Mucosa of stomach (tissue), 1 donor: Measurements from ENCODE around the gene CIT.

Experiments used
- H3K27me3 ChIP-seq: one replicate; pipeline ENCODE4 v1.7.0; 2013; ENCODE audit warnings: mild to moderate bottlenecking, low read length; ENCODE audit not compliant: control insufficient read depth, insufficient read depth
- H3K36me3 ChIP-seq: one replicate; pipeline ENCODE4 v1.7.0; 2013; ENCODE audit warnings: low read length; ENCODE audit not compliant: control insufficient read depth, insufficient read depth
- H3K4me1 ChIP-seq: one replicate; pipeline ENCODE4 v1.7.0; 2013; ENCODE audit warnings: mild to moderate bottlenecking, low read length; ENCODE audit not compliant: control insufficient read depth, insufficient read depth
- H3K4me3 ChIP-seq: one replicate; pipeline ENCODE4 v1.7.0; 2013; ENCODE audit warnings: low read length
- H3K9ac ChIP-seq: one replicate; pipeline ENCODE4 v1.7.0; 2013; ENCODE audit warnings: mild to moderate bottlenecking, low read length, moderate library complexity
- H3K9me3 ChIP-seq: one replicate; pipeline ENCODE4 v1.7.0; 2013; ENCODE audit warnings: mild to moderate bottlenecking, low read length, moderate library complexity; ENCODE audit not compliant: control insufficient read depth
- donor health status: Pancreatic carcinoma.

The CIT gene

DNA sequence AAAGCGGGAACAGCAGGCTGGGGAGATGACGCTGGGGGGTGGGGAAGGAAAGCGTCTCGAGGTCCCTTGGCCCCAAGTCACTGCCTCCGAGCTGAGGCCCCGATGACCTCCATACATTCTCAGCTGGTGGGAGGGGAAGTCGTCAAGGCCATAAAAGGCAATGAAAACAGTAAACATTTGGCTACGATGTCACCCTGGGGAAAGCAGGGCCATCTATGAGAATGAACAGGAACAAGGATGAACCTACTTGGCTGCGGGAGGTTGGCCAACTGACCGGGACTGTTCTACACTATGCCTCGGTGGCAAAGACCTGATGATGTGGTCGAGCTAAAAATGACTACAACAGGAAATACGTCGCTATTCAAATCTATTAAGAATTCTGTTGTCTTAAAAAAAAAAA lies 189.7 kb downstream of the CIT start:
- Histone ChIP-seq H3K27me3 (no peaks in the 10 kb centered on the region), H3K4me3 (no peak overlapping the region), H3K9me3 (no peaks in the 10 kb centered on the region), H3K4me1 (peaks cover 40% of the 10 kb centered on the region), H3K9ac (no peak overlapping the region), H3K36me3 (no peaks in the 10 kb centered on the region)

DNA sequence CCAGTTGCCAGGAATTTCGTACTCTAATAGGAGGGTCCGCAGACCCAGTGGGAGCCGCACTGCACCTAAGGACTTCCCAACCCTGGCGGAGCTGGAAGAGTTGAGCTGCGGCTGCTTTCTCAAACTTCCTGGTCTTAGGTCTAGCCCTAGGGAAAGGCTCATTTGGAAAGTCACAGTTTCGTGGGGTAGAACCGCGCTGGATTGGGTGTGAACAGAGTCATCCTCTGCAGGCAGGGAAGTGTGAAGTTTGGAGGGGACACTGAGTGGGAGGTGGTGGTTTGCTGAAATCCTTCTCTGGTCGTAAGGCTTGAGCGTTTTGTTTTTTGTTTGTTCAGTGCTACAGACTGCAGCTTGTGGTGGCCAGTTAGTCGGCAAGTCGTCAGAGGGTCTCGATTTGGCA lies 190.3 kb downstream of the CIT start:
- Histone ChIP-seq H3K4me3 (no peak overlapping the region), H3K9ac (no peak overlapping the region), H3K4me1 (peaks cover 44% of the 10 kb centered on the region), H3K36me3 (no peaks in the 10 kb centered on the region), H3K9me3 (no peaks in the 10 kb centered on the region), H3K27me3 (no peaks in the 10 kb centered on the region)

DNA sequence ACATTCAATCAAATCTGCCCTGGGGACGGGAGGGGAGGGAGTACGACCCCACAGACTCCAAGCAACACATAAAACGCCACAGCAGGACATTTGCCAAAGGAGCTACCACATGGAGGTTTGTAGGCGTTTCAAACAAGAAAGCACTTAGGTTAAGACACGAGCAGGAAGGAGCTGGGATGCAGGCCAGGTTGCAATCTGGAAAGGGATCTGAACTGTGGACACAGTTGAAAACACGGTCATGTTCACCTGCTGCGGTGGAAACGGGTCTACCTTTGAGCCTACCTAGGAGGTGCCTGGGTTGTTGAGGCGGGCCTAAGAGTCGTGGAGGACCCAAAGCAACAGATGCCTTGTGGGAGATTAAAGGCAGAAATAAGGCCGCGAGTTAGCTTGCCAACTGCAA lies 190.8 kb downstream of the CIT start:
- Histone ChIP-seq H3K4me3 (no peak overlapping the region), H3K27me3 (no peaks in the 10 kb centered on the region), H3K9ac (no peak overlapping the region), H3K36me3 (no peaks in the 10 kb centered on the region), H3K4me1 (peaks cover 44% of the 10 kb centered on the region), H3K9me3 (no peaks in the 10 kb centered on the region)

DNA sequence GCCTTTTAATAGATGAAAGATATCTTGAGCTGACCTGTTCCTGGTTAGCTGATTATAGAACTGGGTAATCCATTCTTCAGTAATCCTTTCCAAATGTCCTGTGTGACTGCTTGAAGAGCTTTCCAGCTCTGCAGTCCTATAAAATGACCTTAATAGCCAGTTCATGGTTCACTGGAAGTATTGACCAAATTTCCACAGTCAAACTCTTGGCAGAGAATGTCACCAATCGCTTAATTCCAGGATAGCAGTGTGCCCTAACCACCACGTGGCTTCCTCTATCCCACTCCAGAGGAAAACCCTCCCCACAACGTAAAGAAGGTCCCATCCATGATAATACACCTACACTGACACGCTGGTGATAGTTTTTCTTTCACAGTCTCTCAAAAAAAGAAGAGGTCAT lies 191.7 kb downstream of the CIT start:
- H3K36me3 ChIP-seq: peaks cover 6% of the 10 kb centered on the region
- no peaks in the 10 kb centered on the region for H3K27me3 ChIP-seq
- no peak overlapping the region for H3K4me3 ChIP-seq
- H3K9me3 ChIP-seq: no peaks in the 10 kb centered on the region
- H3K9ac ChIP-seq: no peak overlapping the region
- peaks cover 42% of the 10 kb centered on the region for H3K4me1 ChIP-seq

DNA sequence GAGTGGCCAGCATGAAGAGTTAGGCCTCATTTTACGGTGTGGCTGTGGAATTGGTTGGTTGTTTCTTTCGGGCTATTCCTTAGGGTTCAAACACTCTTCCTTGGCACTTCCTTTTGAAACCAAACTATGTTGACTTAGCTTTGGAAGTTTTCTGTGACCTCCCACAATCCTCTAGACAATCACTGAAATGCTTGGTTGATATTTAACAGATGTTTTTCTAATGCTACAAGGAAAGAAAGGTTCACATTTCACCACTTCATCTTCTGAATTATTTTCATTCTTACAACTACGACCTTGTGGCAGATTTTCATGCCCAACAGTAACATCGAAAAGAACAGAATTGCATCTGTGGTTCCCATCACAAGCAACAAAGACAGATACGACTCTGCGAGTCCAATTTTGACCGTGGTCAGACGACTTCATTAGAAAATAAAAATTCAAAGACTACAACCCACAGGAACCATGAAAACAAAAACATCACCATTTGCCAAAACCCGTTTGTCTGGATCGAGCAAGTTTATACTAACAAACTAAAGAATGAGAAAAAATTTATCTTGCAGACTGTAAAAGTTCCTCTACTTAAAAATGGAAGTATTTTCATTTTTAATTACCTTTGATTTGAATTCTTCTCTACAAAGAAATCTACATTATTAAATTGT lies 192.3 kb downstream of the CIT start:
- Histone ChIP-seq H3K9ac (no peak overlapping the region), H3K27me3 (no peaks in the 10 kb centered on the region), H3K36me3 (peaks cover 11% of the 10 kb centered on the region), H3K4me3 (no peak overlapping the region), H3K4me1 (peaks cover 42% of the 10 kb centered on the region), H3K9me3 (no peaks in the 10 kb centered on the region)

DNA sequence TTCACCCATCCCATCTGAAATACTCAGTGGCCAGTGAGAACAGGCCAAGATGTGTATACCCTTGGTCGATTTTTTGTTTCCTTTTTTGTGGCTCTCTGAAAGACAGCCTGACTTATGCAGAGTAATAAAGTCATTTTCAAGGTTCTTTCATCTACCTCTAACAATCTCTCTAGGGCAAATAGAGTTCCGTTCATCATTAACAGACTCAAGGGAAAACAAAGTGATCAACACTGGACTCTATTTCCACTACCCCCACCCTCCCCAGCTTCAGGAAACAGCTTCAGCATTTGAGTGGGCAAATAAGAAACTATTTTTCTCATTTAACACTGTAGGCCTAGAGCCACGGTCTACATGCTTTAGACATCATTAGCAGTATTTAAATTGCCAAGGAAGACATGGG lies 193.3 kb downstream of the CIT start:
- no peak overlapping the region for H3K4me3 ChIP-seq
- H3K36me3 ChIP-seq: peaks cover 16% of the 10 kb centered on the region
- no peaks in the 10 kb centered on the region for H3K9me3 ChIP-seq
- H3K27me3 ChIP-seq: no peaks in the 10 kb centered on the region
- no peak overlapping the region for H3K9ac ChIP-seq
- peaks cover 47% of the 10 kb centered on the region for H3K4me1 ChIP-seq

DNA sequence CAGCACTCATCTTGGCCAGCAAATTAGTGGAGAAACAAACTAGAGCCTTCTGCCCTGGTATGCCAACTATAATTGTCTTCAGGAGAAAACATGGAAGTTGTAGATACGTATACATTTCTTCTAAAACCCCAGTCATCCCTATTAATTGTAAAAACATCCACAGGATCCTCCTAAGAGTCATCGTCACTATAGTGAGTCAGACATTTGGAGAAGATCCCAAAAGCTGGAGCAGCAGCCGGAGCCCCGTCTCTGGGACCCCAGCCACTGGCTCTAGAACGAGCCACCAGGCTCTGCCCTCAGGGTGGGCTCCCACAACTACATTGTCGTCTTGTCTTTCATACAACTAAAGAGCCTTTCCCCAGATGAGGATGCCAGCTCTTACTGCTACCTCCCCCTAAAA lies 193.7 kb downstream of the CIT start:
- Histone ChIP-seq H3K4me1 (peaks cover 47% of the 10 kb centered on the region), H3K4me3 (no peak overlapping the region), H3K9ac (no peak overlapping the region), H3K9me3 (no peaks in the 10 kb centered on the region), H3K27me3 (no peaks in the 10 kb centered on the region), H3K36me3 (peaks cover 16% of the 10 kb centered on the region)

DNA sequence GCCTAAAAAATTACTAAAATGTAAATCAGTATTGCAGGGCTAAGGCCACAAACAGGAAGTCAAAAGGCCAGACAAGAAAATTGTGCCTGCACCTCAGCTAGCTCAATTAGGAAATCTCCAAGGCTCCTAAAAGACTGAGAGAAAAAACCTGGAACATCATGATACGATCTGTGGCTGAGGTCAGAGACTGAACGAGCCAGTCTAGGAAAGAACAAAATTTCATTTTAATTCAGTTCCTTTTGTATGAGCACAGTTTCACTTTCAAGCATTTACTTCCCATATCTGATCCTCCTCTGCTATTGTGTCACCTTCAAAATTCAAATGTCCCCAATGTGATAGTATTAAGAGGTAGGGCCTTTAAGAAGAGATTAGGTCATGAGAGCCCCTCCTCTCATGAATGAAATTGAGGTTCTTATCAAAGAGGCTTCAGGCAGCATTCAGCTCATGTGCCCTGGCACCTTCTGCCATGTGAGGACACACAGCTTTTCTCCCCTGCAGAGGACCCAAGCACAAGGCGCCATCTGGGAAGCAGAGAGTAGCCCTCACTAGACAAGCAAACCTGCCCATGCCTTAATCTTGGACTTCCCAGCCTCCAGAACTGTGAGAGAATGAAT lies 194.4 kb downstream of the CIT start:
- Histone ChIP-seq H3K4me1 (peaks cover 47% of the 10 kb centered on the region), H3K9me3 (no peaks in the 10 kb centered on the region), H3K4me3 (no peak overlapping the region), H3K9ac (no peak overlapping the region), H3K27me3 (no peaks in the 10 kb centered on the region), H3K36me3 (peaks cover 16% of the 10 kb centered on the region)

DNA sequence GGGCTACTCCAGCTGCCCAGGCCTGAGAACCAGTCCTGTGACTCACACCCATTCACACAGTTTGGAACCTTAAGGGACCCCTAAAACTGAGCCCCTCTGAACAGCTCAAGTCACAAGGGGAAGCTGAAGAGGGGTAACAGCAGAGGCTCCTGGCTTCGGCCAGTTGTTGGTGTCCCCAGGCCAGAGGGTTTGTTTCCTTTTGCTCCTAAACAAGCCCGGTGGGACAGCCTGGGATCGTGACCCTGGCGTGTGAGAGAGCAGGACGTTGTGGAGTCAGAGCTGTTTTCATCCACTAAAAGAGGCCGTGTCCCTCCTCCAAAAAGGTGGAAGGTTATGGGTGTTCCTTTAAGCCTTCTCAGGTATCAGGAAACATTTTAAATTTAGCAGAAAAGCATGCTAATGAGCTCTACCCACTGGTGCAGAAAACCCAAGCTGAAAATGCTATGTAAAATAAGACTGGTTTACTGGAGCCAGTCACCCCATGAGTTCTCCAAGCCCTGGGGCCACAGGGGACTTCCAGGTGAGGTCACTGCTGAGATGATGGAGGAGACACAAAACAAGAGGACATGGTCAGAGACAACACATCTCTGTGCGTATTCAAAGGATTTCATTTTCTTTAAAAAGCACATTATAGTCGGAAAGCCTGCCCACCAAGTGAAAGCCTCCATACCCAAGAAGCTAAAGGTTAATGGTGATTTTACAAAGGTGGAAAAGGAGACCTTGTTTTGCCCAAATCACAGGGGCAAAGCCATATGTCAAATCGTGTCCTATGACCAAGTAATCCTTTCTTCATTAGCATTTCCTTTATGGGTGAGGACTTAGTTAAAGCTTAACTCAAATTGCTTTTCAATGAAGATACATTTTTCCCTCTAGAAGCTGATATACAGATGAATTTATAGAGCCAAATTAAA lies 195.1 kb downstream of the CIT start:
- H3K27me3 ChIP-seq: no peaks in the 10 kb centered on the region
- peaks cover 46% of the 10 kb centered on the region for H3K4me1 ChIP-seq
- H3K9ac ChIP-seq: no peak overlapping the region
- peaks cover 21% of the 10 kb centered on the region for H3K36me3 ChIP-seq
- H3K9me3 ChIP-seq: no peaks in the 10 kb centered on the region
- no peak overlapping the region for H3K4me3 ChIP-seq

DNA sequence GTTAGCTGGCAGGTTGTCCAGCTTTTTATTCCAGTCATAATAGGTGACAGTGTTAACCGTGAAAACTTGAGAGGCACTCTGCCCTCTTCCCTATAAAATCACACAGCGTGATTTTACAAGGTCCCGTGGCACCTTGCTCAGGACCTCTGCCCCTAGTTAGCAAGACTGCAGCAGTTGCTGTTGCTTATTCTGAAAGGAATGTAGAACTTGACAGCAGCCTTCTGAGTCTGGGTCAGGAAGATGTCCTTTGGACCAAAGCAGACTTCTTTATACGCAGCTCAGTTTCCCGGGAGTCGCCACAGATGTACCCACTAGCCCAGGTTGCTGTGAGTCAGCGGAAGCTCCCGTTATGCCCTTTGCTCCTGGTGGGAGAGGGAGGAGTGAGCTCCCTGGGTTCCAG lies 196.0 kb downstream of the CIT start:
- Histone ChIP-seq H3K4me1 (peaks cover 37% of the 10 kb centered on the region), H3K27me3 (no peaks in the 10 kb centered on the region), H3K36me3 (peaks cover 23% of the 10 kb centered on the region), H3K4me3 (no peak overlapping the region), H3K9me3 (no peaks in the 10 kb centered on the region), H3K9ac (no peak overlapping the region)

DNA sequence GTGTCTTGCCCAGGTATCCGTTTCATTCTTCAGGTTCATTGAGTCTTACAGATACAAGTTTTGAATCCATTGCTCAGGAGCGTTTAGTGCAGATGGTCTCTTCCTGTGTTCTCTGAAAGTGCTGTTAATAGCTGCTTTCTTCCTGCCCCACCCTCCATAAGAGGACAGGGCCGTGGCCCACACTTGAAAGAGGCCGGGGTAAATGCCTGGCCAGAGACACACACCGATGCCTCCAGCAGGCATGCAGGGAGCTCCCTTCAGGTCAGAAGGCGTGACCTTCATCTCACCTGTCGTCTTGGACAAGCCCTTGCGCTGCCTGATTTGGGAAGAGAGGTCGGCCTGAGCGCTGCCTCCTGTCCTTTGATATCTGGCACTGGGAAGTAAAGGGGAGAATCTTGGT lies 197.6 kb downstream of the CIT start:
- H3K9ac ChIP-seq: no peak overlapping the region
- H3K4me1 ChIP-seq: peaks cover 32% of the 10 kb centered on the region
- H3K9me3 ChIP-seq: no peaks in the 10 kb centered on the region
- H3K27me3 ChIP-seq: no peaks in the 10 kb centered on the region
- H3K4me3 ChIP-seq: no peak overlapping the region
- peaks cover 23% of the 10 kb centered on the region for H3K36me3 ChIP-seq

DNA sequence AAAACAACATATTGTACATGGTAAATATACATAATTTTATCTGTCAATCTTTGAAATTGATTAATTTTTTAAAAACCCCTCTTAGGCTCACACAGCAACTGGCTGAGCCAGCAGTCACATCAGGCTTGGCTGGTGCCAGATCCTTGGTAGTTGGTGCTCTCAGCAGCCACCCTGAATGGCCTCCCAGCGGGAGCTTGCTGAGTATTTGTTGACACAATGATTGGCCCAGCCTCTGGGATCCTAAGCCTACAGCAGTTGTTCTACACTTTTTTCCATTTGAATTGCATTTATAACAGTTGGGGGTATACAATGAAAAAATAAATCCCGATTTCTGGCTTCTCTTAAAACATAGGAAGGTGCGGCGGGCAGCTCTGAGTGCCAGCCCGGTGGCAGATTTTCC lies 198.0 kb downstream of the CIT start:
- Histone ChIP-seq H3K4me3 (no peak overlapping the region), H3K9me3 (no peaks in the 10 kb centered on the region), H3K27me3 (no peaks in the 10 kb centered on the region), H3K36me3 (peaks cover 23% of the 10 kb centered on the region), H3K9ac (no peak overlapping the region), H3K4me1 (peaks cover 28% of the 10 kb centered on the region)
